ENCODE results near the gene NENF.

DNA sequence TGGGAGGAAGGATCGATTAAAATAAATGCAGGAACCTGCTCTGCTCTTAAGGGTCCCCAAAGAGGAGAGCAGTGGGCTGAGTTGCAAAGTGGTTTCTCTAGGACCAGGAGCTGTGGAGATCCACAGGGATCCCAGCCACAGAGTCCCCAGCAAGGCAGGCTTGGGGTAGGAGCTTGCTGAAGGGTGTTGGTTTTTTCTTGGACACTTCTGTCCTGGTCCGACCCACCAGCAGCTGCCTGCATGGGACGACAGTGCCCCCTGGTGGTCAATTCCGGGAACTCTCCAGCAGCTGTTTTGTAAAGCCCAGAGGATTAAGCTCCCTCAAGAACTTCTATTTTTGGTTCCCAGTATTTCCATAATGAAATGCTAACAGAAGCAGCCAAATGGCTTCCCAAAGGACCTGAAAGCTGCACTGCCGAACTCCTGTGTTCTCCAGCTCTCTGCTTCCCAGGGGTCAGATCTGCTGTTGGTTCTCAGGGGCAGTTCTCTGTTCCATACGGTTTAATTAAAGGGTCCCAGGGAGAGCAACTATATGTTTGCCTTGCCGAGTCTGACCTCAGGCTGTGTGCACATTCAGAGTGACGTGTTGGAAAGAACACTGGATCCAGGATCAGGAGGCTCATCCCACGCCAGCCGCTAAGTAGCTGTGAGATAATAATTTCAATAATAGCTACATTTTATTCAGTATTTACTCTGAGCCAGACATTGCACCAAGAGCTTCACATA lies 23.2 kb downstream of the NENF start:
- TF ChIP-seq, protein P1, sequence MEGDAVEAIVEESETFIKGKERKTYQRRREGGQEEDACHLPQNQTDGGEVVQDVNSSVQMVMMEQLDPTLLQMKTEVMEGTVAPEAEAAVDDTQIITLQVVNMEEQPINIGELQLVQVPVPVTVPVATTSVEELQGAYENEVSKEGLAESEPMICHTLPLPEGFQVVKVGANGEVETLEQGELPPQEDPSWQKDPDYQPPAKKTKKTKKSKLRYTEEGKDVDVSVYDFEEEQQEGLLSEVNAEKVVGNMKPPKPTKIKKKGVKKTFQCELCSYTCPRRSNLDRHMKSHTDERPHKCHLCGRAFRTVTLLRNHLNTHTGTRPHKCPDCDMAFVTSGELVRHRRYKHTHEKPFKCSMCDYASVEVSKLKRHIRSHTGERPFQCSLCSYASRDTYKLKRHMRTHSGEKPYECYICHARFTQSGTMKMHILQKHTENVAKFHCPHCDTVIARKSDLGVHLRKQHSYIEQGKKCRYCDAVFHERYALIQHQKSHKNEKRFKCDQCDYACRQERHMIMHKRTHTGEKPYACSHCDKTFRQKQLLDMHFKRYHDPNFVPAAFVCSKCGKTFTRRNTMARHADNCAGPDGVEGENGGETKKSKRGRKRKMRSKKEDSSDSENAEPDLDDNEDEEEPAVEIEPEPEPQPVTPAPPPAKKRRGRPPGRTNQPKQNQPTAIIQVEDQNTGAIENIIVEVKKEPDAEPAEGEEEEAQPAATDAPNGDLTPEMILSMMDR (conservative IDR thresholded peaks at IDR 0.05), result peak; percentile 95
- TF ChIP-seq EZH2 (IDR thresholded peaks at IDR 0.05; ENCODE audit: low read depth), result no peak
